K562 (cell line): ENCODE measurements around the gene USP20. TPM values are rescaled to one million over a fixed set of nuclear protein-coding genes. Genes with fewer than 3 reads are reported as not detected.

Experiments used
- CBFA2T3 ChIP-seq: fragments of 450-650 bp; IDR thresholded peaks from 2 replicates; pipeline ENCODE4 v1.6.1; 2017
- CEBPZ ChIP-seq: fragments of 150-350 bp; IDR thresholded peaks from 2 replicates; pipeline ENCODE4 v1.6.1; 2014; ENCODE audit warnings: low read depth, mild to moderate bottlenecking, low read length, borderline replicate concordance
- EP300 ChIP-seq: IDR thresholded peaks from 2 replicates; pipeline ENCODE4 v1.6.1; 2012; ENCODE audit warnings: low read length, improper control_type of control experiment
- GTF2F1 ChIP-seq: IDR thresholded peaks from 2 replicates; pipeline ENCODE4 v1.6.1; 2011; ENCODE audit warnings: low read depth, low read length, improper control_type of control experiment
- IRF9 ChIP-seq: fragments of 450-650 bp; IDR thresholded peaks from 2 replicates; pipeline ENCODE4 v1.6.1; 2016; ENCODE audit warnings: missing biosample characterization, missing genetic modification characterization
- KAT2B ChIP-seq: IDR thresholded peaks from one replicate; pipeline ENCODE4 v1.6.1; 2012; ENCODE audit warnings: low read depth, mild to moderate bottlenecking, control low read depth, inconsistent platforms, low read length, moderate library complexity
- LCOR ChIP-seq: sonication (generic); formaldehyde crosslinking; IDR thresholded peaks from 2 replicates; pipeline ENCODE4 v1.8.0; 2022; ENCODE audit warnings: mild to moderate bottlenecking, missing genetic modification reagents
- MECOM ChIP-seq: fragments of 250-450 bp; sonication (Bioruptor Pico); IDR thresholded peaks from 2 replicates; pipeline ENCODE4 v1.8.0; 2022; ENCODE audit warnings: inconsistent platforms
- TAF7 ChIP-seq: fragments of 450-650 bp; IDR thresholded peaks from 2 replicates; pipeline ENCODE4 v1.6.1; 2016; ENCODE audit warnings: missing genetic modification characterization, missing compliant biosample characterization
- TCFL5 ChIP-seq: fragments of 250-450 bp; sonication (Bioruptor Pico); conservative IDR thresholded peaks from 2 replicates; pipeline ENCODE4 v1.6.1; 2021; ENCODE audit warnings: mild to moderate bottlenecking, moderate library complexity, matching md5 sums
- YY1 ChIP-seq, 3 experiments: IDR thresholded peaks; 2 replicates each; pipeline ENCODE4 v1.6.1; 2011; ENCODE audit warnings: low read length in 2 of 3, mild to moderate bottlenecking in 2 of 3, moderate library complexity in 2 of 3, borderline replicate concordance in 1 of 3, control low read depth in 1 of 3, low read depth in 1 of 3; ENCODE audit not compliant: insufficient read depth in 3 of 3, insufficient replicate concordance in 2 of 3, control insufficient read depth in 1 of 3, insufficient read length in 1 of 3; ENCODE audit errors: extremely low read depth in 1 of 3
- ZBTB2 ChIP-seq: fragments of 450-650 bp; IDR thresholded peaks from 2 replicates; pipeline ENCODE4 v1.6.1; 2016; ENCODE audit warnings: antibody characterized with exemption
- ZNF197 ChIP-seq: fragments of 200-800 bp; sonication (Bioruptor generic); IDR thresholded peaks from 2 replicates; pipeline ENCODE4 v1.6.1; 2016; ENCODE audit warnings: low read depth, missing genetic modification characterization, missing compliant biosample characterization
- ZNF316 ChIP-seq: fragments of 450-650 bp; IDR thresholded peaks from 2 replicates; pipeline ENCODE4 v1.6.1; 2016
- ZNF589 ChIP-seq: fragments of 200-800 bp; sonication (Bioruptor generic); IDR thresholded peaks from 2 replicates; pipeline ENCODE4 v1.6.1; 2016; ENCODE audit warnings: low read depth, missing genetic modification characterization, missing compliant biosample characterization
- ZNF76 ChIP-seq: fragments of 250-450 bp; sonication (Bioruptor Pico); IDR thresholded peaks from 2 replicates; pipeline ENCODE4 v1.4.0; 2020; ENCODE audit warnings: mild to moderate bottlenecking, moderate library complexity, borderline replicate concordance
- polyA plus RNA-seq, 8 experiments: library from polyadenylated mRNA; depleted of rRNA in 4 of 8; stranded (reverse) in 5 of 8; unstranded in 3 of 8; fragments of >200 nt; fragmentation: Nextera tagmentation in 2 of 8; fragmentation: Illumina TruSeq in 1 of 8; extraction: Ambion mirVana in 2 of 8; extraction: Trizol in 1 of 8; gene quantifications; 2 replicates each; pipeline versions ENCODE4 v1.2.1 to v1.2.3, GENCODE V29; 2011 to 2014; ENCODE audit warnings: inconsistent platforms in 1 of 8, missing spikeins in 1 of 8
- total RNA-seq, 7 experiments: library from RNA; depleted of rRNA in 6 of 7; stranded (reverse); fragments of >200 nt in 6 of 7; fragmentation: Illumina TruSeq in 2 of 7; extraction: Trizol in 2 of 7; gene quantifications; 2 replicates each; pipeline versions ENCODE4 v1.2.1 to v1.2.3, GENCODE V29; 2011 to 2021; ENCODE audit warnings: low replicate concordance in 1 of 7
- TF ChIP-seq, protein P1 (sequence below): IDR thresholded peaks from 2 replicates; pipeline ENCODE4 v1.6.1; 2012; ENCODE audit warnings: low read depth, low read length, improper control_type of control experiment, borderline replicate concordance
- TF ChIP-seq, protein P2 (sequence below): fragments of 250-450 bp; sonication (Bioruptor Pico); IDR thresholded peaks from 2 replicates; pipeline ENCODE4 v1.5.1; 2021; ENCODE audit warnings: mild to moderate bottlenecking

Gene USP20
- total and polyA plus RNA-seq, 9 of the 15 experiments (the other 6 are each of a cell fraction or from before 2014, with no cell fraction given), result 1.9 to 136 (median 49.1) TPM

GRCh38 chr9:129858167-129858962 lies 23.1 kb downstream of the USP20 start (continued):
- TF ChIP-seq ZBTB2, result no peak
- no peak for TF ChIP-seq CEBPZ
- TF ChIP-seq EP300, result peak; percentile 69
- TF ChIP-seq CBFA2T3, result no peak
- no peak for TF ChIP-seq GTF2F1
- no peak for TF ChIP-seq KAT2B
- TF ChIP-seq ZNF197 (CRISPR knock-in tag), result no peak
- TF ChIP-seq LCOR (CRISPR knock-in tag), result no peak
- TF ChIP-seq TAF7 (tag), result no peak
- TF ChIP-seq TCFL5 (CRISPR knock-in tag), result no peak
- no peak for TF ChIP-seq IRF9 (tag)
- TF ChIP-seq, protein P1, sequence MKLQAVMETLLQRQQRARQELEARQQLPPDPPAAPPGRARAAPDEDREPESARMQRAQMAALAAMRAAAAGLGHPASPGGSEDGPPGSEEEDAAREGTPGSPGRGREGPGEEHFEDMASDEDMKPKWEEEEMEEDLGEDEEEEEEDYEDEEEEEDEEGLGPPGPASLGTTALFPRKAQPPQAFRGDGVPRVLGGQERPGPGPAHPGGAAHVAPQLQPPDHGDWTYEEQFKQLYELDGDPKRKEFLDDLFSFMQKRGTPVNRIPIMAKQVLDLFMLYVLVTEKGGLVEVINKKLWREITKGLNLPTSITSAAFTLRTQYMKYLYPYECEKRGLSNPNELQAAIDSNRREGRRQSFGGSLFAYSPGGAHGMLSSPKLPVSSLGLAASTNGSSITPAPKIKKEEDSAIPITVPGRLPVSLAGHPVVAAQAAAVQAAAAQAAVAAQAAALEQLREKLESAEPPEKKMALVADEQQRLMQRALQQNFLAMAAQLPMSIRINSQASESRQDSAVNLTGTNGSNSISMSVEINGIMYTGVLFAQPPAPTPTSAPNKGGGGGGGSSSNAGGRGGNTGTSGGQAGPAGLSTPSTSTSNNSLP, result no peak
- TF ChIP-seq, protein P2, sequence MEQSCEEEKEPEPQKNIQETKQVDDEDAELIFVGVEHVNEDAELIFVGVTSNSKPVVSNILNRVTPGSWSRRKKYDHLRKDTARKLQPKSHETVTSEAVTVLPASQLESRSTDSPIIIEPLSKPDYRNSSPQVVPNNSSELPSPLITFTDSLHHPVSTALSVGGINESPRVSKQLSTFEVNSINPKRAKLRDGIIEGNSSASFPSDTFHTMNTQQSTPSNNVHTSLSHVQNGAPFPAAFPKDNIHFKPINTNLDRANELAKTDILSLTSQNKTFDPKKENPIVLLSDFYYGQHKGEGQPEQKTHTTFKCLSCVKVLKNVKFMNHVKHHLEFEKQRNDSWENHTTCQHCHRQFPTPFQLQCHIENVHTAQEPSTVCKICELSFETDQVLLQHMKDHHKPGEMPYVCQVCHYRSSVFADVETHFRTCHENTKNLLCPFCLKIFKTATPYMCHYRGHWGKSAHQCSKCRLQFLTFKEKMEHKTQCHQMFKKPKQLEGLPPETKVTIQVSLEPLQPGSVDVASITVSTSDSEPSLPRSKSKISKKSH (CRISPR knock-in tag), result no peak
- TF ChIP-seq YY1 (IDR thresholded peaks at IDR 0.05; ENCODE audit: borderline replicate concordance in 1 of 3, control insufficient read depth in 1 of 3, extremely low read depth in 1 of 3, insufficient read depth in 3 of 3, insufficient read length in 1 of 3, insufficient replicate concordance in 2 of 3, low read depth in 1 of 3, low read length in 2 of 3), result peak in 2 of 3 experiments; percentile 67 to 83
- no peak for TF ChIP-seq ZNF76 (CRISPR knock-in tag)
- no peak for TF ChIP-seq ZNF316
- no peak for TF ChIP-seq ZNF589
- no peak for TF ChIP-seq MECOM (CRISPR knock-in tag)
